Stimulated activated CD8-positive, alpha-beta memory T cell treated with anti-CD3 and anti-CD28 coated beads, Interleukin-15, amount 100 ng/mL, for 4 hours (primary cell): ENCODE measurements around the gene HOXD4.

Experiments used
- DNase-seq, 2 donors: peaks; one replicate each; pipeline ENCODE4 v3.0.0-alpha.2; 2020; ENCODE audit warnings: low read depth in 2 of 2

HOXD4 gene

DNA sequence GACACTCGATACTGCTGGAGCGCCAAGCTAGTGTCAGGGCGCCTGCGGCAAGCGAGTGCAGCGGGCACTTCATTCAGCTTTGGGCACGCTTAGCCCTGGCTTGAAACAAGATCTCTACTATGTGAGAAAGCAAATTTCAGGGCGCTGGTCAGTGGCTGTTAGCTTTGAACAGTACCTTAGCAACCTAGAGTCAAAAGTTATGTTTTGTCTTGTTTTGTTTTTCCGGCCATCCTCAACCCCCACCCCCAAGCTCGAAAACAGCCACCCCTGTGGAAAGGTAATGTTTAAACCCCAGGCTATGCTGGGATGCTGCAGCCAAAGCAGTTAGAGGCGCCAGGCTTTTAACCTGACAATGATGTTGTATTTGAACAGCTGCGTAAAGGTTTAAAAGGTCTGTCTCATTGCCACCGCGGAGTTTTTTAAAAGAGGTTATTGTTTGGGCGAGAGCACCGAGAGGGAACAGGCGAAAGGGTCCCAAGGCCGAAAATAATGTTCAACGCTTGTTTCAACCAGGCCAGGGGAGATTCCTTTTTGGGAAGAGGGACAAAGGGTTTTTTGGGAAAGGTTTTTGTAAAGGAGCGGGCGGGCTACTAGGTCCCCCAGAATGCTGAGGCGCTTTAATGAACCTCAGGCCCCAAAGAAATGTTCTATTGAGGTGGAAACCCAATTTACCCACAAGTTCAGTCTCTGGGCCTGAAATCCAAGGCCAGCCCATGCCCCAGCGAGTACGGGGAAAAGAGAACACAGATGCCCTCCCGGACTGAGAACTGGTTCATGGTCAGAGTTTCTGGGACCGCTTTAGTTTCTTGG, 37.0 kb upstream of the HOXD4 start:
- DNase-seq: no peak

DNA sequence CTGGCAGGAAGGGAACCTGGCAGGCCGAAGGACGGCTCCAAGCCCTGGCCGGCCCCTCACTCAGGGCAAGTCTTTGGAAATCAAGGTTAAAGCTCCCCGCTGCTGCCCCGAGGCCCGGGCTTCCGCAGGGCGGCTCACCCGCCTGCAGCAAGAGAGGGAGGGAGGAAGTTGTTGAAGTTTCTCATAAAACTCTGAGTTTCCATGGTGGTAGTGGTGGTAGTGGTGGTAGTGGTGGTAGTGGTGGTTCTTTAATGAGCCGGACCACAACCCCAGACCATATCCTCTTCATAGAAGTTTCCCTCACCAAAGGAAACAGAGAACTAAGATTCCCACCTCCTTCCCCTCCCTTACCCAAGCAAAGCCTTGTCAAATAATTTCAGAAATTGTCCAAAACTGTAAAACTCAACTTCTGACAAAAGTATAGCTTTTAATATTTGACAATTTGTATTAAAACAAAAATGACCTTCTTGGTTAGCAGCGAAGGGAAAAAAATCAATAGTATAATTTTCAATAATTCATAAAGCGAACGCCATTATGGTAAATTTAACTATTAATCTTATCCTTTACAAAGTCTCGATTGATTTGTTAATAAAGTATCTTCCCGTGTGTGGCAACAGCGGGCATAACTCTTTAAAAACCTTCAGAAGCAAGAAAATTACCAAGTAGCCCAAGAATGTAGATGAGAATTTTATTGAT, 36.3 kb upstream of the HOXD4 start:
- DNase-seq: no peak

DNA sequence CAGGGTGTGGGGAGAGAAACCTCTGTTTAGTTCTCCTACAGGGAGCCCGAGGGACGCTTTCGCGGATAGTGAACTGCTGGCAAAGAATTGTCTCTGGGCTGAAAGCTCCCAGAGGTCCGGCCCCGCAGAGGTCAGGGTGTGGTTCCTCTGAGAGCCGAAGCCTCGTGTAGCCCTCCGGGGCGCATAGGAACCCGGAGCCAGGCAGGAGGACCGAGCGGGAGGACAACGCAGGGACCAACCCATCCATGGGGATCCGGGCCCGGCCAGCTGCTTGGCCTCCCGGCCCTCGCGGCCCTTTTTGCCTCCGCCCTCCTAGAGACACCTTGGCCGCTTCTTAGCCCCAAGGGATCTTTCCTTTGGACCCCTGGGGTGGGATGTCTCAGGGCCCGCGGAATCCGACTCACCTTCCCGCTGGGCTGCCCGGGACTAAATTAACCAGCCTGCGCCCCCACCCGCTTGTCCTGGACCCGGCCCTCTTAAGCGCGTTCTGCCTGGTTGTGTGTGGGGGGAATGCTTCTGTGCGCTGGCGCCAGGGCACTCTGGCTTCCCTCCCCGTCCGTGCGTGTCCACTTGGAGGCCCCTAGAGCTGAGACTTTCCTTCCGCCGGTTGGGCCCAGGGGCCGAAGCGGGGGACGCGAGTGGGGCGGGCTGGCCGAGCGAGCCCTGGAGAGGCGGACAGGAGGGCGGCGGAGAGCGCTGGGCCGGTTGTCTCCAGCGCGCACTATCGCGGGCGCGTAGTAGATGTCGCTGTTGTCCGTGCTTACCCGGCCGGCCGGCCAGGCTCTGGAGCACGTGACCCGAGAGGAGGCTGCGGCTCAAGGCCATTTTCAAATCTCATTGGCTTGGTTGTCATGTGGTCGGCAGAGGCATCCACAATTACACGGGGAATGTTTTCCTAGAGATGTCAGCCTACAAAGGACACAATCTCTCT, 35.2 kb upstream of the HOXD4 start, which contains the start of gene HOXD10:
Gene HOXD10, plus strand, starts transcription at position 896 of the 931 bp plus-strand sequence. CDS start 56 bp downstream, outside the sequence.
- no peak for DNase-seq

GRCh38 chr2:176117162-176117822, 34.1 kb upstream of the HOXD4 start:
- no peak for DNase-seq

DNA sequence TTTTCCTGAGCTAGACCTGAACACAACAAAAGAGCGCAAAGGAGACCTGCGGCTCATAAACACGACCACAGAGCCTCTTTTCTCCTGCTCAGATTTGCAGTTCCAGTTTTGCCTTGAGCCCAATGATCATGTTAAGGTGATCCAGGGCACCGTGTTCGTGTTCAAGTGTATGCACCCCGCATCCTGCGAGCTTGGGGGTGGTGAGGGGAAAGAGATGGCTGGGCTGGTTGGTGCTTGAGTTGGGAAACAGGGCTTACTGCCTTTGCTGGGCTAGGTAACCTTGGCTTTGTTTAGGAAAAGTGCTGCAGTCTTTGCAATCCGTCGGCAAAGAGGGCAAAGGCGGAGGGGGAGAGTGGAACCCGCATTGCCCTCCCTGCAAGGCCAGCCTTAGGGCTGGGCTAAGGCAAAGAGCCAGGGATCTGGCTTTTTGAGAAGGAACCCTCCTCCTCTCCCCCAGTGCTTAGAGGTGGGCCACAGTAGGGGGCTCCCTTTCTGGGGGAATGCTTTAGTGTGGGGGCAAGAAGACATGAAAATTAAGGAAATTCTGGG, 33.5 kb upstream of the HOXD4 start:
- no peak for DNase-seq

GRCh38 chr2:176118601-176119339, 32.6 kb upstream of the HOXD4 start:
- DNase-seq: no peak

DNA sequence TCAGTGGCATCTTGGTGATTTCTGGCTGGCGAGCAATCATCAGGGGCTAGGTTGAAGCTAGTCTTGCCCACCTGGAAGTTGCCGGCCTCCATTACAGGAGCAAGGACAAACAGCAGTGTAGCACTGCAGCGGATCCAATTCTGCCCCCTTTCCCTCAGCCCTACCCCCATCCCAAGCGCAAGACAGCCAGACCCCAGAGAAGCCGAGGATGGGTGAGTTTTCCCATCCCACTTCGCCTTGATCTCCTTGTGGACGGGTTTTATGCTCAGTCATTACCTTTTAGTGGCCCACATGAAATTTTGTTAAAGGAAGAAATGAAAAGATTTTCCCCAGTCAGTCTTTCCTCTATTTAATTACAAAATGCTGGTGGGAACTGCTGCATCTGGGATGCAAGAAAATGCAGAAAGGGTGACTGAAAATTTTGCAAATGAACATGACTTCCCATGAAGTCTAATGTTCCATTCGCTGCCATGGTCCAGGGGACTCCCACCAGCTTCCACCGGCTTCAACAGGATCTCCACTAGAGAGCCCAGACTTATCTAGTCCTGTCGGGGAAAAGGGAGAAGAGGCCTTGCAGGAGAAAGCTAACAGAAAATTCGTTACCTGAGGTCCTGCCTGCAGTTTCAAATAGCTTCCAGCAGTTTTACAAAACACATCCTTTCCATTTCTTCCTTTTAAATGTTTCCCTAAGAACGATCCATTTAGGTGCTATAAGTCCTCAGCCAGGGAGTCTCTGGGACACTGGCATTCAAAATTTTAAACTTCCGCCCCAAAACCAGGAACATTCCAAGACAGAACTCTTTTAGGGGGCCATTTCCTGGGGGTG, 30.8 kb upstream of the HOXD4 start:
- no peak for DNase-seq

DNA sequence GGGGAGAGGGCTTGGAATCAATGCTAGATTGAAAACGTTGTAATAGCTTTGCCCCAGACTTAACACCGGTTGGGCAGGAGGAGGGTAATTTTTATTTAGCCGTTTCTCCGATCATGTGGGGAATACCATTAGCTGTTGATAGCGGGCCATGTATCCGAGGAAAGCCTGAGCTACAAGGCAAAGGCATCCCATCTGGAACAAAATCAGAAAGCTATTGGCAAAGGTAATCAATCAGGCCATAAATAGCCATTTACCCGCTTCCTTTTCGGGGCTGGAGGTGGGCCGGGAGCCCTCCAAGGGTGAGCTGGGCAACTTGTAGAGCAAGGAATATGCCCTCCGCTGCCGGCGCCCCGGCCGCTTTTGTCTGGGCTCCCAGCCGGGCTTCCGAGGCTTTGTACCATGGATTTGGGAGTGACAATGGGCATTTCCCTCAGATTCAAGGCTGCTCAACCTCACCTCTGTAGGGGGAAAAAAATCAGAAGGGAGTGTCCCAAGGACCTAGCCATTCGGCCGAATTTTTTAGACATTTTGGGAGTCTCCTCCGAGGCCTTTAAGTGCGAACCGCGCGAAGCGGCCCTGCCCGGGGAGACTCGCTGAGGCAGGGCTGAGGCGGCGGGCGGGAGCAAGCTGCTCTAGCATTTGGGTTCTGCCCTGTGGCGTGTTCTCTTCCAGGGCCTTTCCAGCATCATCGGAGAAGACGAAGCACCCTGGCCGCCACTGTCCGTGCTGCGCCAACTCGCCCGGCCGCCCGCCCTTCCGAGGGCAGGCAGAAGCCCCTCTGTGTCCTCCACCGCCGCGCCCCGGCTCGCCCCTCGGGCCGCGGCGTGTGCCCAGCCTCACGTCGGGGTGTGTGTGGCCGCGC, 29.9 kb upstream of the HOXD4 start:
- no peak for DNase-seq

DNA sequence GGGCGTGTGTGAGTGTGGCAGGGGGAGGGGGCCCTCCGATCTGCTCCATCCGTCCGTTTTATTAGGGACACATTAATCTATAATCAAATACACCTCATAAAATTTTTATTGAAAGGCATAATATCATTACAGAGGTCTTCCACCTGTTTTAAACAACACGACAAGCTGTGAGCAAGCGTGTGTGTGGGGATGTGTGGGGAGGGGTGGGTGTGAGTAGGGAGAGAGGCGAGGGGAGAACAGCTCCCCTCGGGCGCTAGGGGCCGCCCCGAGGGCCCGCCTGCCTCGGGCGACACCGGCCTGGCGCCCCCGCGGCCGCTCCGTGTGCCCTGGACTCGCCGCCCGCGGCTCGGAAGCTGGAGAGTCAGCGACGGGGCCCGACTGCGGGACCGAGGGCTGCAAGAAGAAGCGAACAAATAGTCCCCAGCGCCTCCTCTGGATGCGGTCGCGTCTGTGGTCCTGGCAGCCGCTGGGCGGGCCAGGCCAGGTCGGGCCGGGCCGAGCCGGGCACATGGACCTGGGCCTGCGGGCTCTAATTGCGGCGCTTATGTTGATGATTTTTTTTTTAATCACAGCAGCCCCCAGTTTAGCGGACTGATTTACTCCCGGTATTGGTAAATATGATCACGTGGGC, 29.2 kb upstream of the HOXD4 start:
- DNase-seq: no peak

GRCh38 chr2:176122683-176123410, 28.5 kb upstream of the HOXD4 start, which contains the start of gene HOXD9:
TSS of gene HOXD9 (plus strand) at chr2:176122719. CDS start at chr2:176122769, 50 bp downstream.
- DNase-seq: no peak

DNA sequence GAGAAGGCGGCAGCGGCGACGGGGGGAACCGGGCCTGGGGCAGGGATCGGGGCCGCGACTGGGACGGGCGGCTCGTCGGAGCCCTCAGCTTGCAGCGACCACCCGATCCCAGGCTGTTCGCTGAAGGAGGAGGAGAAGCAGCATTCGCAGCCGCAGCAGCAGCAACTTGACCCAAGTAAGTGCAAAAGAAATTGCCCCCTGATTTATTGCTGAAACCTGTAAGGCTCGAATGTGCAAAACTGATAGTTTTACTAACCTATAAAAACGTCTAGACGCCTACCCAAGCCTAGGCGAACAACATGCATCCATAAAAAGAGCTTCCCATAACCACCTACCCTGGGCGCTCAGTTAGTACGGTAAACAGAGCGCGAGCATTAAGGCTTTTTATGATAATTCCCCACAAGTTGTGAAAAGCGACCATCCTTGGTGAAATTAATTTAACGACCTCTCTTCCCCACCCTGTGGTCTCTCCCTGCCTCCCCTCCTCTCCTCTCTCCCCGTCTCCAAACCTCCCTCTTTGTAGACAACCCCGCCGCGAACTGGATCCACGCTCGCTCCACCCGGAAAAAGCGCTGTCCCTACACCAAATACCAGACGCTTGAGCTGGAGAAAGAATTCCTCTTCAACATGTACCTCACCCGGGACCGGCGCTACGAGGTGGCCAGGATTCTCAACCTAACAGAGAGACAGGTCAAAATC, 27.8 kb upstream of the HOXD4 start:
- DNase-seq: no peak

- no peak for DNase-seq
Observed at GRCh38 chr2:176124110-176124946, 27.0 kb upstream of the HOXD4 start.

DNA sequence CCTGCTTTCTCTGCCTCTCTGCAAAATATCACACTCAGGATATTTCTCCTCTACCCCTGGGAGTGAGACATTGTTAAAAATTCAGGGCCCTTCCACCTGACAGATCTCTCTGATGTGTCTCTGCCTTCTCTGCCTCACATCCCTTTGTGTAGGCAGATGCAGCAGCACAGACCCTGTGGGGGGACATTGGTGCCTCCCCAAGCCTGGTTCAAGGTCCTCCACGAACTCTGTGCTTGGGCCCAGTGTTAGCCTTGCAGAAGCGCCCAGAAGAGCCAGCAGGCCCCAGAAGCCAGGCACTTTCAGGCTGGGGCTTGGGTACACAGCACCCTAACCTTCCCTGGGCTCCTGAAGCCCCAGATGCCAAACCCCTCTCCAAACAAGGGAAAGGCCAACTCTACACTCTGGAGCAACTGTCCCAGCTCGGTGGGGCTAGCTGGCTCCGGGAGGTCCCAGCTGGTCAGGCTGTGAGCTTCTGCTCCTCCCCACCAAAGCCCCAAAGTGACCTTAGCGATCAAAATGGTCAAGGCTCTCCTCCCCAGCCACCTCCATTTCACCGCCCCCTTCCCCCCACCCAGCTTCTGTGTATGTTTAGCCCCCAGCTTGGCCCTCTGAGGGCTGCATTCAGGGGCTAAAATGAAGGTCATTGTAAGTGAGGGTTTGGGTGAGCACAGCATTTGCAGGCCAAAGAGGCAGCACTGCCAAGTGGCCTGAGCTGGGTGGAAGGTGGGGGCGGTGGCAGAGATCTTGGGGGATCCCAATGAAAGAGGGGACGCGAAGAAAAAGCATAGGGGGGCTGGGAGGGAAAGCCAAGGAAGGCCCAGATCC, 26.2 kb upstream of the HOXD4 start:
- no peak for DNase-seq

DNA sequence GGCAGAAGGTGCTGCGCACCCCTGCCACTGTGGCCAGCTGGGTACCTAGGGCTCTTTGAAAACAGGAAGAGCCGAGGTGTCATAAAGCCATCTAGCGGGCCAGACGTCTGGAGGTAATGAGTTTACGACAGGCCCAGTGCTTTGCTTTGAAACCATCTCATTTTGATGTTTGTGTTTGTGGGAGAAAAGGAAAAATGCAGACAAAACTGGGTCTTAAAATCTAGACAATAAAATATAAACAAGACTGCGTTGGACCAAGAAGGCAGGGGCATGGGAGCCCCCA, 25.6 kb upstream of the HOXD4 start:
- DNase-seq: no peak
